SH-SY5Y (cell line): Measurements from ENCODE around the gene GSS.

Source experiments
- GATA2 ChIP-seq: IDR thresholded peaks from 2 replicates; pipeline ENCODE4 v1.6.1; 2011; ENCODE audit warnings: mild to moderate bottlenecking, low read depth, low read length
- GATA3 ChIP-seq: IDR thresholded peaks from 2 replicates; pipeline ENCODE4 v1.6.1; 2011; ENCODE audit warnings: low read depth, mild to moderate bottlenecking, low read length, moderate library complexity

DNA sequence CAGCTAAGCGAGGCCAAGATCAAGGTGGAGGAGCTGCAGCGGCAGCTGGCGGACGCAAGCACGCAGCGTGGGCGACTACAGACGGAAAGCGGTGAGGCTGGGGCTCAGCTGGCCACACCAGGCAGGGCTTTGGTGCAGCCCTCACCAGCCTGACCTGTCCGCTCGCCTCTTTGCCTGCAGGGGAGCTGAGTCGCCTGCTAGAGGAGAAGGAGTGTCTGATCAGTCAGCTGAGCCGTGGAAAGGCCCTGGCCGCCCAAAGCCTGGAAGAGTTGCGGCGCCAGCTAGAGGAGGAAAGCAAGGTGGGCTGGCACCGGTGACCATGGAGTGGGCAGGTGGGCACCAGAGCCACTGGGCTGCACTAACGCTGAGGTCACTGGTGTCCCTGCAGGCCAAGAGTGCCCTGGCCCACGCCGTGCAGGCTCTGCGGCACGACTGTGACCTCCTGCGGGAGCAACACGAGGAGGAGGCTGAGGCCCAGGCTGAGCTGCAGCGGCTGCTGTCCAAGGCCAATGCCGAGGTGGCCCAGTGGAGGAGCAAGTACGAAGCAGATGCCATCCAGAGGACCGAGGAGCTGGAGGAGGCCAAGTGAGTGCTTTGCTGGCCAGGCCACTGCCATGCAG lies 42.8 kb upstream of the GSS start:
- TF ChIP-seq GATA3 (no peak), GATA2 (no peak)
